D721Med (cell line): ENCODE measurements around the gene MUC20.

Experiments
- DNase-seq: peaks from one replicate; pipeline ENCODE4 v3.0.0; 2011; ENCODE audit warnings: low spot score; ENCODE audit not compliant: insufficient read length
- FAIRE-seq: peaks from 2 replicates; lab custom pipeline; 2011; peaks lifted over from hg19 to GRCh38; lab: Jason Lieb, UNC
- TF ChIP-seq, protein P1 (sequence below): IDR thresholded peaks from 2 replicates; pipeline ENCODE4 v1.5.1; 2012; ENCODE audit warnings: mild to moderate bottlenecking, control low read depth; ENCODE audit not compliant: insufficient read depth; ENCODE audit errors: missing control alignments

MUC20 gene

DNA sequence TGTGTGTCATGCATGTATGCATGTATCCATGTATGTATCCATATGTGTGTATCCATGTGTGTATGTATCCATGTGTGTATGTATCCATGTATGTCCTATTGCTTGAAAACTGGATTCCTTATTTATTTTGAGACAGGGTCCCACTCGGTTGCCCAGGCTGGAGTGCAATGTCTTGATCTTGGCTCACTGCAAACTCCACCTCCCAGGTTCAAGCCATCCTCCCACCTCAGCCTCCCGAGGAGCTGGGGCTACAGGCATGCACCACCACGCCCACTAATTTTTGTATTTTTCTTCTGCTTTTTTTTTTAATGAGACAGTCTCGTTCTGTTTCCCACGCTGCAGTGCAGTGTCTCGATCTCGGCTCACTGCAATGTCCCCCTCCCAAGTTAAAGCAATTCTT, 34.1 kb downstream of the MUC20 start:
- FAIRE-seq, result no peak
- no peak for DNase-seq
- TF ChIP-seq, protein P1, sequence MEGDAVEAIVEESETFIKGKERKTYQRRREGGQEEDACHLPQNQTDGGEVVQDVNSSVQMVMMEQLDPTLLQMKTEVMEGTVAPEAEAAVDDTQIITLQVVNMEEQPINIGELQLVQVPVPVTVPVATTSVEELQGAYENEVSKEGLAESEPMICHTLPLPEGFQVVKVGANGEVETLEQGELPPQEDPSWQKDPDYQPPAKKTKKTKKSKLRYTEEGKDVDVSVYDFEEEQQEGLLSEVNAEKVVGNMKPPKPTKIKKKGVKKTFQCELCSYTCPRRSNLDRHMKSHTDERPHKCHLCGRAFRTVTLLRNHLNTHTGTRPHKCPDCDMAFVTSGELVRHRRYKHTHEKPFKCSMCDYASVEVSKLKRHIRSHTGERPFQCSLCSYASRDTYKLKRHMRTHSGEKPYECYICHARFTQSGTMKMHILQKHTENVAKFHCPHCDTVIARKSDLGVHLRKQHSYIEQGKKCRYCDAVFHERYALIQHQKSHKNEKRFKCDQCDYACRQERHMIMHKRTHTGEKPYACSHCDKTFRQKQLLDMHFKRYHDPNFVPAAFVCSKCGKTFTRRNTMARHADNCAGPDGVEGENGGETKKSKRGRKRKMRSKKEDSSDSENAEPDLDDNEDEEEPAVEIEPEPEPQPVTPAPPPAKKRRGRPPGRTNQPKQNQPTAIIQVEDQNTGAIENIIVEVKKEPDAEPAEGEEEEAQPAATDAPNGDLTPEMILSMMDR, result no peak

DNA sequence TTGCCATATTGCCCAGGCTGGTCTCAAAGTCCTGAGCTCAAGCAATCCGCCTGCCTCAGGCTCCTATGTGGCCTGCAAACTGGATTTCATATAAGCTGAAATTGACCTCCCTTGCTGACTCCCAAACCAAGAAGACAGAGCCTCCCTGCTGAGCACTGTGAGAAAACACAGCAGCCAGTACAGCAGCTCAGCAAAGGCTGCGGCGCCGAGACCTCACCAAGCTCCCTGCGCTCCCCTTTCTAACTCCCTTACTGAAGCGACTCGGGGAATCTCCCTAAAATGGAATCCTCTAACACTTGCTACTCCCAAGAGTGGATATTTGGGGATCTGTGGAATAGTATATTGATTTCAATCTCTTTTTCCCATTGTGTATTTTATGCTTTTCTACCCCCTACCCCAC, 34.6 kb downstream of the MUC20 start:
- DNase-seq (no peak), FAIRE-seq (no peak)
- TF ChIP-seq, protein P1, result no peak

DNA sequence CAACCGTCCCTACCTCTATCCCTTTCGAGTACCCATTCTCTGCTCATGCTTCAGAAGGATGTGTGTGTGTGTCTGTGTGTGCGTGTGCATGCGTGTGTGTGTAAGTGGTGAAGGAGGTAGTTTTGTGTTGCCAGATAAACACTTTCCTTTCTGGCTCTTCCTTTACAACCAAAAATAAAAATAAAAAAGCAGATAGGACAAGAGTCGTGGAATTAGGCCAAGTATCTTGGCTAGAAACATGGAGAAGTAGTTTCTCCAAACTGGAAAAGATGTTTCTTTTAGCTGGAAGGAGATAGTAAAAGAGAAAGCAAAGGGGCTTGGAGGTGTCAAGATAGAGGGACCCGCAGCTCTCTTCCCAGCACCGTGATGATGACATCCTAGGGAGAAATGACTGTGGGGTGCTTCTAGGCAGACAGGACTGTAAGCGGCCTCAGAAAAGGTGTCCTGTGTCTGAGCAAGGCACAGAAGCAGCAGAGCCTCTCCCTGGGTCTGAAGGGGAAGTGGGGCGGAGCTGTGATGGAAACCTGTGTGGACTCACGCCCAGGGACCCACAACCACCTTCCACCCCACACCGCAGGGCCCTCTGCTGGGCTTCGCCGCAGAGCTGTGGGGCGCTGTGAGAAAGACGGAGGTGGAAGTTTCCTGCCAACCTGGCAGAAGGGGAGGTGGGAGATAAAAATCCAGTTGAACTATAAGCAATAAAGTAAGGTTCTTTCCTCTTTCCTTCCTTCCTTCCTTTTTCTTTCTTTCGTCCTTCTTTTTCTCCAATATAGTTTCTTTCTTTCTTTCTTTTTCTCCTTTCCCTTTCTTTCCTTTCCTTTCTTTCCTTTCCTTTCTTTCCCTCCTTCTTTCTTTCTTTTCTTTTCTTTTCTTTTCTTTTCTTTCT, 35.3 kb downstream of the MUC20 start:
- FAIRE-seq (no peak), DNase-seq (peak; percentile 12)
- TF ChIP-seq, protein P1, result no peak

DNA sequence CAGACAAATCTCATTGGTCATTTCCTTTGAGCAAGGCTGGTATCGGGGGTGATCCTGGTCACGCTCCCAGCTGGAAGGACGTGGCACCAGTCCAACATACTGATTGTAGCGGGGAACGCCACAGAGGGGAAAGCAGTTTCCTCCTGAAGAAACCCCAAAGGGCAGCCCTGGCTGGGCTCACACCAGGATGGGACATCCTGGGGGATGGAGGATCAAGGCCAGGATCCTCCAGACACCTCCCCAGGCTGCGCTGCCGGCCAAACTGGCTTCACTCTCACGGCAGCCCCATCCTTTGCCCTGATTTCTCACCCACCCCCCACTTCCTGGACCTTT, 36.6 kb downstream of the MUC20 start:
- DNase-seq, result peak; percentile 7
- no peak for FAIRE-seq
- TF ChIP-seq, protein P1, result no peak

DNA sequence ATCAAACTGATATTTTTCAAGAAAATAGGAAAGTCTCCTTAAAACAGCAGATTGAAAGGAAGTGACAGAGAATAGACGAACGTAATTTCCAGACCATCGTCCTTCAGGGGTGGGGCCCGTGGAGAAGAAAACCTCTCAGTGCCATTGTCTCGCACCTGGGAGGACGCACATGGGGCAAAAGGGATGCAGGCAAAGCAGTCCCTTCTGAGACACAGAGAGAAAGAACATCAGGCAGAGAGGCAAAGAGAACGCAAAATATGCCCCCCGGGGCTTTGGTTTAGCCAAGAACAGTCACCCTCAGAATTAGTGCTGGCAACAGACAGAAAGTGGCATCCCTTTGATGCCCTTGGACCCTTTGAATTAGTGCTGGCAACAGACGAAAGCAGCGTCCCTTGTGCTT, 37.0 kb downstream of the MUC20 start:
- FAIRE-seq (no peak), DNase-seq (no peak)
- TF ChIP-seq, protein P1, result no peak

DNA sequence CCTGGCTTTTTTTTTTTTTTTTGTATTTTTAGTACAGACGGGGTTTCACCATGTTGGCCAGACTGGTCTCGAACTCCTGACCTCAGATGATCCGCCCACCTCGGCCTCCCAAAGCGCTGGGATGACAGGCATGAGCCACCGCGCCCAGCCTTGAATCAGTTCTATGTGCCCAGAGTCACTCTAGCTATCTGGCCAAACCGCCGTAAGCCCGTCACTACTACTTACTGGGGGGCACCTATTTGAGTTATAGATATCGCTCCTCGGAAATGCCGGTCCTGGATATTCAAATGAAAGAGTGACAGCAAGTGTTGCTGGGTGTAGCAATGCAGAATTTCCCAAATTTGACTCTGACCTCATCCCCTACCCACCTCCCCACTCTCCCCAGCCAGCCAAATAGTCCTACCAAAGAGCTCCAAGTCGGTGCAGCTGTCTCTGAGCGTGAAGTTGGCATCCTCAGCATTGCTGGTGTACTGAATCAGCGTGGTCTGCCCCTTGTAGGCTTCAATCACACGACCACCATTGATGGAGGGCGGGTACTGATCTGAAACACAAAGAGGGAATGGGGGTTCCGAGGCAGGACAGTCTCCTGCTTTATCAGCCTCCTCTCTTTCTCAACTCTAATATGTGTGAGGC, 38.1 kb downstream of the MUC20 start:
- DNase-seq (peak; percentile 5), FAIRE-seq (no peak)
- TF ChIP-seq, protein P1, result no peak
